GM15510 (cell line): ENCODE results near the gene SHMT2.

Experiments used
- POLR2A ChIP-seq: IDR thresholded peaks from 3 replicates; pipeline ENCODE4 v1.6.1; 2011; ENCODE audit warnings: borderline replicate concordance; ENCODE audit not compliant: insufficient read length; ENCODE audit errors: extremely low read depth

Gene SHMT2

GRCh38 chr12:57194253-57194652, 35.3 kb upstream of the SHMT2 start:
- TF ChIP-seq POLR2A, result no peak

GRCh38 chr12:57195186-57195585, 34.3 kb upstream of the SHMT2 start:
- no peak for TF ChIP-seq POLR2A

GRCh38 chr12:57195611-57196371, 33.7 kb upstream of the SHMT2 start:
- TF ChIP-seq POLR2A, result no peak

GRCh38 chr12:57196439-57196838, 33.1 kb upstream of the SHMT2 start:
- TF ChIP-seq POLR2A, result no peak

- TF ChIP-seq POLR2A, result no peak
These were observed 32.6 kb upstream of the SHMT2 start for GRCh38 chr12:57196956-57197355.

- no peak for TF ChIP-seq POLR2A
These were observed 31.2 kb upstream of the SHMT2 start for GRCh38 chr12:57198329-57198728.

GRCh38 chr12:57199191-57199590, 30.3 kb upstream of the SHMT2 start:
- TF ChIP-seq POLR2A, result no peak

GRCh38 chr12:57200497-57200896, 29.0 kb upstream of the SHMT2 start:
- no peak for TF ChIP-seq POLR2A

GRCh38 chr12:57201219-57201618, 28.3 kb upstream of the SHMT2 start:
- TF ChIP-seq POLR2A, result no peak

- no peak for TF ChIP-seq POLR2A
These were observed 27.9 kb upstream of the SHMT2 start for GRCh38 chr12:57201631-57202030.

- TF ChIP-seq POLR2A, result no peak
These were observed 27.2 kb upstream of the SHMT2 start for GRCh38 chr12:57202321-57202720.

GRCh38 chr12:57203201-57203600, 26.3 kb upstream of the SHMT2 start:
- TF ChIP-seq POLR2A, result no peak

- TF ChIP-seq POLR2A, result no peak
These were observed 25.7 kb upstream of the SHMT2 start for GRCh38 chr12:57203791-57204190.

- no peak for TF ChIP-seq POLR2A
These were observed 25.1 kb upstream of the SHMT2 start for GRCh38 chr12:57204454-57204853.

- TF ChIP-seq POLR2A, result no peak
These were observed 24.3 kb upstream of the SHMT2 start for GRCh38 chr12:57205186-57205585.

- no peak for TF ChIP-seq POLR2A
These were observed 23.6 kb upstream of the SHMT2 start for GRCh38 chr12:57205931-57206330.
